Measurements from ENCODE around the gene CTXN1.

GRCh38 chr19:7922836-7923195 lies 3.1 kb downstream of the CTXN1 start:
- TF ChIP-seq POLR2A (IDR thresholded peaks at IDR 0.05) (no peak), CTCF (IDR thresholded peaks at IDR 0.05) (no peak), EP300 (IDR thresholded peaks at IDR 0.05) (no peak)
